SHP77 (cell line): Measurements from ENCODE around the gene MBD1.
"Not testable (repeated sequence)": the region's sequence is repeated elsewhere in the genome, so short reads cannot be mapped to it uniquely, and the experiment has no call there.

ENCODE experiments used
- DNase-seq, 2 experiments: peaks; one replicate each; lab custom pipeline; 2025; lab: John Stamatoyannopoulos, UW

MBD1 gene

GRCh38 chr18:50293039-50293438, 11.7 kb upstream of the MBD1 start:
- no peak for DNase-seq

GRCh38 chr18:50289108-50289443, 7.8 kb upstream of the MBD1 start:
- DNase-seq = no peak

GRCh38 chr18:50288348-50289107, 7.2 kb upstream of the MBD1 start:
- not testable (repeated sequence) for DNase-seq

- DNase-seq = peak; percentile 97 to 99
Observed at GRCh38 chr18:50287441-50288347, 6.4 kb upstream of the MBD1 start, which contains the start of gene CXXC1. Gene CXXC1, minus strand, starts transcription at chr18:50287692. Its CDS starts 103 bp downstream, at chr18:50287589.

GRCh38 chr18:50287028-50287440, 5.7 kb upstream of the MBD1 start:
- no peak for DNase-seq

GRCh38 chr18:50286391-50287027, 5.2 kb upstream of the MBD1 start:
- peak in 1 of 2 experiments; percentile 33 for DNase-seq

GRCh38 chr18:50285631-50286321, 4.5 kb upstream of the MBD1 start:
- DNase-seq = no peak

- no peak for DNase-seq
Observed at GRCh38 chr18:50285071-50285470, 3.7 kb upstream of the MBD1 start.

- no peak for DNase-seq
Observed at GRCh38 chr18:50284255-50284885, 3.0 kb upstream of the MBD1 start.

- DNase-seq = no peak
Observed at GRCh38 chr18:50283469-50284209, 2.3 kb upstream of the MBD1 start.

- DNase-seq = no peak
Observed at GRCh38 chr18:50282521-50283335, 1.4 kb upstream of the MBD1 start.

GRCh38 chr18:50281972-50282520, 723 bp upstream of the MBD1 start:
- DNase-seq = no peak

GRCh38 chr18:50280707-50281294, 522 bp downstream of the MBD1 start:
- DNase-seq = no peak

- no peak for DNase-seq
Observed at GRCh38 chr18:50279752-50280151, 1.6 kb downstream of the MBD1 start.

- DNase-seq = no peak
Observed at GRCh38 chr18:50277942-50278341, 3.4 kb downstream of the MBD1 start.

- DNase-seq = no peak
Observed at GRCh38 chr18:50276452-50276851, 4.9 kb downstream of the MBD1 start.

- DNase-seq = no peak
Observed at GRCh38 chr18:50275503-50276036, 5.8 kb downstream of the MBD1 start.

GRCh38 chr18:50274941-50275340, 6.4 kb downstream of the MBD1 start:
- no peak for DNase-seq

GRCh38 chr18:50274044-50274442, 7.3 kb downstream of the MBD1 start:
- DNase-seq = no peak
